Suppressor macrophage treated with lipopolysaccharide for 4 hours (primary cell): ENCODE data around the gene ITGA11.

Experiments used
- DNase-seq: peaks from one replicate; pipeline ENCODE4 v3.0.0-alpha.2; 2020

The ITGA11 gene

GRCh38 chr15:68345481-68345880 lies 86.5 kb downstream of the ITGA11 start:
- no peak for DNase-seq

DNA sequence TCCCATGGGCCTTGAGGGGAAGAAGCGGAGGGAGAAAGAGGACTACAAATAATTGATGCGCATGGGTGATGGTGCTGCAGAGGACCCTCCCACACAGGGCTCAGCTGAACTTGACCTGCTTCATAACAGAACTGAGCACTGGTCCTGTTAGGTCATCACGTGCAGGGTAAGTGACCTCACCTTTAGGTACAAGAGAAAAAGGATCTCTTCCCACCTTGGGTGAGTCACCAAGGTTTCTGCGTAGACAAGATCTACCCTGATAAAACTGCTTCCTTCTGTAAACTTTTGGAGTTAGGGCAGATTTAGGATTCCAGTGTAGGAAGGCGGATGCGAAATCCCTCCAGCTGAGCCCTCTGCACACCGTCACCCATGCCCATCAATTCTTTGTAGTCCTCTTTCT lies 87.4 kb downstream of the ITGA11 start:
- DNase-seq, result no peak

- DNase-seq, result no peak
Observed at GRCh38 chr15:68343579-68344225, 88.3 kb downstream of the ITGA11 start.

DNA sequence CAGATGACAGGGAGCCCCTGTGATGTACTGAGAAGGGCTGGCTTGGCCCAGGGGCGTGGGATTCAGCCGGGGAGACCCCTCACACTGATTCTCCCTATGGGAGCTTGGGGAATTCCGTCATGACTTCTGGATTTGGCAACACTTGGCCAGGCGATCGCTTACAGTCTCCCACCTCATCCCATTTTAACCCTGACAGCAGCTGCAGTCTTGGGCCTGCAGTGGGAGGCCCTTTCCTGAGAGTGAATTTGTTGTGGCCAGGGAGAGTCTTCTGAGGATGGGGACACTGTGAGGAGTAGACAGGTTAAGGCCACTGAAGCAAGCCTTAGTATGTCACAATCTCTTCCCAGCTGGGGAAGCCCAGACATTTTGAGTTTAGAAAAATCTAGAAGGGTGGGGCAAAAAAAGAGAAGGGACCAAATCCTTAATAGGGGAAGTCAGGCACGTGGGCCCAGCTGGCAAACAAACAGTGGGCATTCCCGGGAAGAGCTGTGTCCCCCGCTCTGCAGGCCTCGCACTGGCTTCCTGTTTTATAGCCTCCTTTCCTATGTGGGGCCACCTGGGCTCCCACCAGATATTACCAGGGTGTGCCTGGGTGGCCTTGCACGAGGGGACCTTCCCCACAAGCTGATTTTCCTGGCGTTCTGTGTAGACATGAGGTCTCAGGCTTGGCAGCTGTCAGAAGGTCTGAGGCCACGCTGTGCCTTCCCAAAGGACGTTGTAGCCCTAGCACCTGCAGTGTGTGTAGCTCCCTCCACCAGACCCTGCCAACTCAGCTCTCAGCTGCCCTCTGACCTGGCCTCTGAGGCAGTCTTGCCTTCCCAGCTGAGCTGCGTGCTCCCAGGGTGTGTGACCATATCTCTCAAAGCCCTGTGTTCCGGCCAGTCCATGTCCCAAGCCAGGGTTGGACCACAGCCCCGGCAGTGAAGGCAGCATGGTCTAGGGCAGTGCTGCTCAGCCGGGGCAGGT lies 89.9 kb downstream of the ITGA11 start:
- peak; percentile 81 for DNase-seq

GRCh38 chr15:68340726-68341671 lies 91.0 kb downstream of the ITGA11 start:
- no peak for DNase-seq

- no peak for DNase-seq
Observed at GRCh38 chr15:68339481-68339880, 92.5 kb downstream of the ITGA11 start.

GRCh38 chr15:68337826-68338225 lies 94.1 kb downstream of the ITGA11 start:
- no peak for DNase-seq

DNA sequence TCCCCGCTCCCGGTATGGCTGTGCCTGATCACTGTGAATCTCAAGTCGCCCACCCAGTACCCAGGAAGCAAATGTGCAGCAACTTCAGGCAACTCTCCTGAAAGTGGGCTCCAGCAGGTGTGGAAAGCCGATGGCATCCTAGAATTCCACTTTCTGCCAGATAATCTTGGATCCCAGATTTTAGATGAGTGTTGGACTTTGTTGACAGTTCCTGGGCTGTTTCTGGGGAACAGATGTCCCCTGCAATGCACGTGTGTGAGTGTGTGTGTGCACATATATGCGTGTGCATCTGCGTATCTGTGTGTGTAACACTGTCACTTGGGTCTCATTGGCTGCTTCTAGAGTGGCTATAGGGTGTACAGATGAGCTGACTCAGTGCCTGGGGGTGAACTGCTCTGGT lies 95.4 kb downstream of the ITGA11 start:
- DNase-seq, result no peak

- DNase-seq, result no peak
Observed at GRCh38 chr15:68335655-68336054, 96.3 kb downstream of the ITGA11 start.

GRCh38 chr15:68335251-68335650 lies 96.7 kb downstream of the ITGA11 start:
- peak; percentile 27 for DNase-seq

DNA sequence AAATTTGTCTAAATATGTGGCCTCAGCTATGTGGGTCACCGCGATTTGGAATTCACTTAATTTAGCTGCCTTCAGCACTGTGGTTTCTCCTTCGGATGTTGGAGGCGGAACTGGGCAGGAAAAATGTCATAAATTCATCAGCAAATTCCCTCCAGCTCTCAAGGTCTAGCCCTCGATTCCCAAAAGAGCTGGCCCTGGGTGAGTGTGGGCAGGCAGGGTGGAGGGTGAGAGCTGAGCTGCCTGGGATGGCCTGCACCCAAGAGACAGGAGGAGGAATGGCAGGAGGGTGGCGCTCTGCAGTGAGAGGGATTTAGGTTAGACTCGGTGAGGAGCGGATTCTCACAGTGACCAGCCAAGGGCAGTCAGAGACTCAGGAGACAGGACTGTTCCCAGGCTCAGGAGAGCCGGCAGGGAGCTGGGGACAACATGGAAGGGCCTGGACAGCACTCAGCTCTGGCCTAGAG lies 97.3 kb downstream of the ITGA11 start:
- DNase-seq, result peak; percentile 59

- DNase-seq, result peak; percentile 87
Observed at GRCh38 chr15:68333775-68334470, 98.0 kb downstream of the ITGA11 start.

DNA sequence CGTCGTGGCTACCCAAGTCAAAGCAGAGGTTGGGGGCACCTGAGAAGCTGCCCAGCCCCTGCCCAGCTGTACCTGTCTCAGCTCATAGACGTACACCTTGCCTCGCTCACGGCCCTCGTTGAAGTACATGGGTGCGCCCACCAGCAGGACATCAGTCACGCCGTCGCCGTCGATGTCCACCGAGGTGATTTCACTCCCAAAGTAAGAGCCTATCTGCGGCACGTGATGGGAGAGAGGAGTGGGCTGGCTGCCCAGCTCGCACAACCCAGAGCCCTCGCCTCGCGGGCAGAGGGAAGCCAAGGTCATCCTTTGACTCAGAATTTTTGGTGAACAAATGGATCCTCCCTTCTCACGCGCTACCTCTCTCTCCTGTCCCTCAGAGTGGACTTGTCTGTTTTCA lies 99.7 kb downstream of the ITGA11 start:
- no peak for DNase-seq

- no peak for DNase-seq
Observed at GRCh38 chr15:68330901-68331300, 101.1 kb downstream of the ITGA11 start.

GRCh38 chr15:68330416-68330815 lies 101.5 kb downstream of the ITGA11 start:
- DNase-seq, result no peak

GRCh38 chr15:68328964-68329363 lies 103.0 kb downstream of the ITGA11 start:
- DNase-seq, result no peak

DNA sequence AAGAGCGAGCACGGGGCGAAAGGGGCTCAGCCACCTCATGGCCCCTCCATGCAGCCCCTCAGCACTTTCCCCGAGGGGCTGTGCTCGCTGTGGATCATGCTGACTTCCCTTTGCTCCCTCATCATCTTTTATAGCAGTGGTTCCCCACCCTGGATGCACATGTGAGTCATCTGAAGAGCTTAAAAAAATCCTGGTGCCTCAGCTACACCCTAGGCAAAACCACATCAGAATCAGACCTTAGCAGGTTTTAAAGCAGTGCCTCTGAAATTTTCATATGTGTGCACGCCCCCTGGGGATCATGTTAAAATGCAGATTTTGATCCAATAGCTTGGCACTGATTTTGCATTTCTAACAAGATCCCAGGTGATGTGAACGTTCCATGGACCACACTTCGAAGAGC lies 103.5 kb downstream of the ITGA11 start:
- peak; percentile 23 for DNase-seq

GRCh38 chr15:68326711-68327354 lies 105.1 kb downstream of the ITGA11 start:
- peak; percentile 43 for DNase-seq

DNA sequence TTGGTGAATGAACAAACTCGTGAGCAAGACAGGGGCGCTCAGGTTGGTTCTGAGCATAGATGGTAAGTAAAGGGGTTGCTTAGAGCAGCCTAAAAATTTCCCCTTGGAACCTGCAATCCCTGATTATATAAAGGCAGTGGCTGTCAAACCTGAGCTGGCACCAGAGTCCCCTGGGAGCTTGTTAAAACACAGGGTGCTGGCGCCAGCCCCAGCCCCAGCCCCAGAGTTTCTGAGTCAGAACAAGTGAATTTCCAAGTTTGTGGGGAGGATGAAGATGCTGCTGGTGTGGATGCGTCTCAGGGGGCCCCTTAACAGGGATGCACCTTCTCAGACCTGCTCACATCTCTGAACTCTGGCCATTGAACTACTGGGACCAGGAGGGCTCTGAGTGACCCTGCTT lies 106.2 kb downstream of the ITGA11 start:
- DNase-seq, result no peak

- no peak for DNase-seq
Observed at GRCh38 chr15:68322796-68323195, 109.2 kb downstream of the ITGA11 start.

DNA sequence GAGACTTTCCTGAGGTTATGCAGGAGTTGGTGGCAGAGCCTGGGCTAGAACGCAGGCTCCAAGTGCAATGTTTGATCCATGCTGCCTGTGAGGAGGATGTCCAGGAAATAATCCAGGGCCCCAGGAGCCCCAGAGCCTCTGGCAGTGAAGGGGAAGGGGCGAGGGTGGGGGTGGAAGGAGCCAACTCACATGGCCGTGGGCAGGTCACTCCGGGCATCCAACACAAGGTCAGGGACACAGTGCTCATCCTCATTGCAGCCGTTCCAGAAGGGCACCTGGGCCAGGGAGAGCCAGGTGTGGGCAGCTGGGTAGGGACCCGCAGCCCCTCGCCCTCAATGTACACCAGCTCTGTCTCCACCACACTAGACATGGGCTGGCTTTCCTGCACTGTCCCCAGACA lies 110.7 kb downstream of the ITGA11 start:
- no peak for DNase-seq

DNA sequence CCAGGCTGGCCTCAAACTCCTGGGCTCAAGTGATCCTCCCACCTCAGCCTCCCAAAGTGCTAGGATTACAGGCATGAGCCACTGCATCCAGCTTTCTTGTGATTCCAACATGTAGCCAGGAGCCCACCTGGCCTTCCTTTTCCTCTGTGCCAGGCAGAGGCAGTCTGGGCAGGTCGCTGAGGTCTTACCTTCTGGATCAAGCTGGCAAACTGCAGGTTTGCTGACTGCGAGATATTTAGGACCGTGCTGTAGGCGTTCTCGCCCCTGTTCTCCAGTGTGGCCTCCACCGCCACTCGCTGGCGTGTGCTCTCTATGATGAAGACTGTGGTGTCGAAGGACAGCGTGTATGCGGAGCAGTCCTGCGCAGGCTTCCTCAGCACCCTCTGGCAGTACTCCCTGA lies 112.0 kb downstream of the ITGA11 start:
- DNase-seq, result no peak
